DND-41 (cell line): ENCODE data around the gene ASB13.

ENCODE experiments used
- ATAC-seq: fragments of 200-7000 bp; cut with Tn5 transposase; 3 replicates; pipeline ENCODE4 v1.9.1; 2021; ENCODE audit warnings: low read depth; ENCODE audit not compliant: insufficient read depth
- DNase-seq: peaks from one replicate; pipeline ENCODE4 v3.0.0-alpha.2; 2020
- H2AFZ ChIP-seq: 2 replicates; pipeline ENCODE4 v1.6.0; 2012; ENCODE audit warnings: low read depth, low read length
- H3K27ac ChIP-seq: 2 replicates; pipeline ENCODE4 v1.5.1; 2012; ENCODE audit warnings: low read length, inconsistent platforms
- H3K27me3 ChIP-seq: fragments of 200-600 bp; sonication (generic); 2 replicates; pipeline ENCODE4 v1.6.0; 2012; ENCODE audit warnings: low read length, mild to moderate bottlenecking, inconsistent platforms; ENCODE audit not compliant: insufficient read depth, poor library complexity
- H3K36me3 ChIP-seq: 2 replicates; pipeline ENCODE4 v1.5.1; 2012; ENCODE audit warnings: low read length, inconsistent platforms; ENCODE audit not compliant: insufficient read depth
- H3K4me1 ChIP-seq: 2 replicates; pipeline ENCODE4 v1.5.1; 2012; ENCODE audit warnings: mild to moderate bottlenecking, low read length; ENCODE audit not compliant: insufficient read depth
- H3K4me2 ChIP-seq: 2 replicates; pipeline ENCODE4 v1.6.0; 2012; ENCODE audit warnings: mild to moderate bottlenecking, moderate library complexity, low read length, inconsistent platforms; ENCODE audit not compliant: insufficient read depth
- H3K4me3 ChIP-seq, 2 experiments: fragments of 200-600 bp in 1 of 2; shearing (Covaris generic) in 1 of 2; 2 replicates each; pipeline ENCODE4 v1.5.1; 2012 to 2016; ENCODE audit warnings: inconsistent platforms in 2 of 2, low read length in 2 of 2, mild to moderate bottlenecking in 2 of 2, low read depth in 1 of 2, moderate library complexity in 1 of 2
- H3K79me2 ChIP-seq: 2 replicates; pipeline ENCODE4 v1.6.0; 2012; ENCODE audit warnings: low read length, inconsistent platforms; ENCODE audit not compliant: insufficient read depth
- H3K9ac ChIP-seq: 2 replicates; pipeline ENCODE4 v1.6.0; 2012; ENCODE audit warnings: low read depth, mild to moderate bottlenecking, inconsistent platforms, low read length, moderate library complexity
- H3K9me3 ChIP-seq: 2 replicates; pipeline ENCODE4 v1.5.1; 2012; ENCODE audit warnings: low read length, moderate library complexity, mild to moderate bottlenecking, inconsistent platforms; ENCODE audit not compliant: insufficient read depth, severe bottlenecking
- H4K20me1 ChIP-seq: 2 replicates; pipeline ENCODE4 v1.6.0; 2012; ENCODE audit warnings: low read length; ENCODE audit not compliant: insufficient read depth
- CTCF ChIP-seq: IDR thresholded peaks from 2 replicates; pipeline ENCODE4 v1.5.1; 2012; ENCODE audit warnings: borderline replicate concordance, low read length, moderate library complexity, mild to moderate bottlenecking; ENCODE audit not compliant: poor library complexity, severe bottlenecking; ENCODE audit errors: extremely low read depth
- EZH2 ChIP-seq: IDR thresholded peaks from 3 replicates; pipeline ENCODE4 v1.6.1; 2012; ENCODE audit warnings: borderline replicate concordance, low read depth, mild to moderate bottlenecking, moderate library complexity, low read length, inconsistent platforms; ENCODE audit not compliant: severe bottlenecking

ASB13 gene

GRCh38 chr10:5590816-5591215 lies 75.6 kb downstream of the ASB13 start:
- Histone ChIP-seq H4K20me1 (0 out of 2 replicates have a peak, but pooled peaks cover 4% of the 10 kb centered on the region), H3K4me3 (no peak overlapping the region), H3K79me2 (no peaks in the 10 kb centered on the region), H3K27ac (no peak overlapping the region), H3K4me1 (no peaks in the 10 kb centered on the region), H2AFZ (no peak overlapping the region), H3K27me3 (peaks cover 3% of the 10 kb centered on the region), H3K9ac (no peak overlapping the region), H3K9me3 (no peaks in the 10 kb centered on the region), H3K36me3 (no peaks in the 10 kb centered on the region), H3K4me2 (no peak overlapping the region)
- TF ChIP-seq CTCF (no peak), EZH2 (no peak)
- DNase-seq (no peak), ATAC-seq (no peak)

GRCh38 chr10:5589661-5590511 lies 76.5 kb downstream of the ASB13 start:
- H3K36me3 ChIP-seq, result no peaks in the 10 kb centered on the region
- TF ChIP-seq CTCF (no peak), EZH2 (no peak)

GRCh38 chr10:5589011-5589660 lies 77.3 kb downstream of the ASB13 start:
- Histone ChIP-seq H3K36me3 (no peaks in the 10 kb centered on the region), H4K20me1 (0 out of 2 replicates have a peak, but pooled peaks cover 4% of the 10 kb centered on the region), H3K9me3 (no peaks in the 10 kb centered on the region), H3K4me1 (no peaks in the 10 kb centered on the region), H3K27ac (no peak overlapping the region), H3K4me2 (no peak overlapping the region), H3K9ac (no peak overlapping the region), H3K79me2 (no peaks in the 10 kb centered on the region), H2AFZ (no peak overlapping the region), H3K27me3 (no peaks in the 10 kb centered on the region), H3K4me3 (no peak overlapping the region)
- DNase-seq (no peak), ATAC-seq (no peak)
- TF ChIP-seq EZH2, result no peak
- no peak for TF ChIP-seq CTCF

More at GRCh38 chr10:5589661-5590511, 76.5 kb downstream of the ASB13 start:
- H3K4me2 ChIP-seq, result no peak overlapping the region
- H3K27ac ChIP-seq, result no peak overlapping the region
- no peaks in the 10 kb centered on the region for H3K9me3 ChIP-seq
- H3K4me1 ChIP-seq, result no peaks in the 10 kb centered on the region
- ATAC-seq (no peak), DNase-seq (no peak)
- H3K4me3 ChIP-seq, result no peak overlapping the region
- H3K27me3 ChIP-seq, result no peaks in the 10 kb centered on the region
- H2AFZ ChIP-seq, result no peak overlapping the region
- H3K9ac ChIP-seq, result no peak overlapping the region
- H3K79me2 ChIP-seq, result no peaks in the 10 kb centered on the region
- 0 out of 2 replicates have a peak, but pooled peaks cover 4% of the 10 kb centered on the region for H4K20me1 ChIP-seq
